NT2/D1 (cell line): Measurements from ENCODE around the gene KRT6C.

Source experiments
- SUZ12 ChIP-seq: IDR thresholded peaks from 2 replicates; pipeline ENCODE4 v1.6.1; 2011; ENCODE audit not compliant: insufficient read length, insufficient read depth; ENCODE audit errors: extremely low read depth
- YY1 ChIP-seq: IDR thresholded peaks from 2 replicates; pipeline ENCODE4 v1.6.1; 2011; ENCODE audit not compliant: insufficient read length, insufficient read depth
- ZNF274 ChIP-seq: IDR thresholded peaks from 2 replicates; pipeline ENCODE4 v1.6.1; 2011; ENCODE audit warnings: mild to moderate bottlenecking, low read depth, low read length

GRCh38 chr12:52487211-52487610 lies 13.6 kb upstream of the KRT6C start:
- TF ChIP-seq ZNF274 (no peak), YY1 (no peak), SUZ12 (no peak)
